Testis (tissue), 3 donors: Measurements from ENCODE around the gene PDF. TPM values are rescaled to one million over a fixed set of nuclear protein-coding genes. Genes with fewer than 3 reads are reported as not detected.

Experiments
- DNase-seq: peaks from one replicate; pipeline ENCODE4 v3.0.0-alpha.2; 2019
- H3K27ac ChIP-seq, 2 donors: fragments of 200-600 bp; sonication (generic); one replicate each; pipeline ENCODE4 v1.5.1; 2019
- H3K27me3 ChIP-seq: fragments of 200-600 bp; sonication (generic); one replicate; pipeline ENCODE4 v1.5.1; 2019
- H3K36me3 ChIP-seq: fragments of 200-600 bp; sonication (generic); one replicate; pipeline ENCODE4 v1.5.1; 2017; ENCODE audit warnings: low read depth; ENCODE audit errors: missing control alignments
- H3K4me1 ChIP-seq: fragments of 200-600 bp; sonication (generic); one replicate; pipeline ENCODE4 v1.5.1; 2019
- H3K4me3 ChIP-seq, 2 donors: fragments of 200-600 bp; sonication (generic); one replicate each; pipeline ENCODE4 v1.5.1; 2017 to 2019
- H3K9me3 ChIP-seq: fragments of 200-600 bp; sonication (generic); one replicate; pipeline ENCODE4 v1.5.1; 2017
- CTCF ChIP-seq, 3 experiments: fragments of 450-650 bp in 2 of 3; fragments of 200-600 bp in 1 of 3; sonication (generic) in 1 of 3; IDR thresholded peaks; one replicate each; pipeline ENCODE4 v1.5.1; 2016 to 2019; ENCODE audit warnings: antibody characterized with exemption in 3 of 3, mild to moderate bottlenecking in 2 of 3, moderate library complexity in 1 of 3
- POLR2A ChIP-seq: fragments of 450-650 bp; IDR thresholded peaks from one replicate; pipeline ENCODE4 v1.6.1; 2017; ENCODE audit warnings: antibody characterized with exemption, mild to moderate bottlenecking, moderate library complexity
- WGBS, 2 donors: methylation state at CpG; one replicate each; pipeline ENCODE4 v1.1.5; 2018; 5-methylcytosine and 5-hydroxymethylcytosine counted together
- intact Hi-C: fragments of 100-400 bp; cut with DNase I; formaldehyde crosslinking; loops from one replicate; pipeline ENCODE4 v1.15.1; 2023; ENCODE audit warnings: low total_unique reads
- polyA plus RNA-seq: library from polyadenylated mRNA; stranded (reverse); fragments of 350-450 nt; fragmentation: Illumina TruSeq; extraction: RNeasy Lipid Tissue Mini Kit (QIAGEN cat#74804); gene quantifications from one replicate; pipeline ENCODE4 v1.2.3, GENCODE V29; 2014; ENCODE audit warnings: low read depth, low replicate concordance; ENCODE audit not compliant: insufficient read depth
- total RNA-seq, 2 donors: library from RNA; depleted of rRNA; stranded (reverse); fragments of >200 nt; gene quantifications; one replicate each; pipeline ENCODE4 v1.2.3, GENCODE V29; 2016

PDF gene
- total and polyA plus RNA-seq, 3 donors from 2014 or later: 3.9 to 27.9 (median 25.7) TPM

GRCh38 chr16:69315486-69316311 lies 14.7 kb downstream of the PDF start:
- no peak for TF ChIP-seq POLR2A
- H3K4me3 ChIP-seq: no peak overlapping the region
- H3K4me1 ChIP-seq: peaks cover 9% of the 10 kb centered on the region
- no peaks in the 10 kb centered on the region for H3K27me3 ChIP-seq
- 68 to 89% methylated on average over 17 to 30 of the region's 30 CpGs for WGBS, 2 donors
- intact Hi-C loops: no loop called here
- H3K36me3 ChIP-seq: no peaks in the 10 kb centered on the region
- H3K9me3 ChIP-seq: no peaks in the 10 kb centered on the region
- H3K27ac ChIP-seq: no peak overlapping the region
- DNase-seq: no peak

- Histone ChIP-seq H3K9me3 (no peaks in the 10 kb centered on the region), H3K27me3 (no peaks in the 10 kb centered on the region), H3K27ac (no peak overlapping the region), H3K4me3 (no peak overlapping the region), H3K4me1 (peaks cover 9% of the 10 kb centered on the region), H3K36me3 (no peaks in the 10 kb centered on the region)
- intact Hi-C loops: no loop called here
- no peak for TF ChIP-seq CTCF (IDR thresholded peaks at IDR 0.05)
- no peak for TF ChIP-seq POLR2A
- DNase-seq: peak; percentile 60
- 73 to 83% methylated on average over 10 to 11 of the region's 11 CpGs for WGBS, 2 donors
These were observed 15.9 kb downstream of the PDF start for GRCh38 chr16:69314534-69314933.

DNA sequence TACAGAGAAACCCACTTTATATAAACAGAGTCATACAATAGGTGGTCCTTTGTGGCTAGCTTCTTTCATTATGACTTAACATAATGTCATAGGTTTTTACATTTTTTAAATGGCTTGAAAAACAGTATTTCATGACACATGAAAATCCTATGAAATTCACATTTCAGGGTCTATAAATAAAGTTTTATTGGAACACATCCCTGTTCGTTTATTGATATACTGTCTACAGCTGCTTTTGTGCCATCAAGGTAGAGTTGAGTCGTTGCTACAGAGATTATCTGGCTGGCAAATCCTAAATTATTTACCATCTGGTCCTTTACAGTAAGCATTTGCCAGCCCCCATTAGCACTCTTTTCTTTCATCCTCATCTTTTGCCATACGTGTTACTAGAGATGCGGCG lies 16.9 kb downstream of the PDF start:
- no peak for DNase-seq
- Histone ChIP-seq H3K36me3 (no peaks in the 10 kb centered on the region), H3K27ac (no peak overlapping the region)

GRCh38 chr16:69311533-69312387 lies 18.6 kb downstream of the PDF start:
- H3K27me3 ChIP-seq: no peaks in the 10 kb centered on the region
- intact Hi-C loops: no loop called here
- TF ChIP-seq CTCF (IDR thresholded peaks at IDR 0.05) (no peak), POLR2A (no peak)
- WGBS, 2 donors: 1 to 4% methylated on average over 12 to 37 of the region's 59 CpGs
- H3K4me3 ChIP-seq: peak overlapping the region; percentile 82 to 96
- no peaks in the 10 kb centered on the region for H3K36me3 ChIP-seq
- H3K27ac ChIP-seq: peak overlapping the region; percentile 64 to 89
- peak; percentile 51 for DNase-seq
- no peaks in the 10 kb centered on the region for H3K9me3 ChIP-seq
- H3K4me1 ChIP-seq: peaks cover 9% of the 10 kb centered on the region

More for the DNA sequence above, 16.9 kb downstream of the PDF start:
- TF ChIP-seq POLR2A (no peak), CTCF (IDR thresholded peaks at IDR 0.05) (no peak)
- Histone ChIP-seq H3K9me3 (no peaks in the 10 kb centered on the region), H3K4me3 (no peak overlapping the region), H3K4me1 (peaks cover 9% of the 10 kb centered on the region), H3K27me3 (no peaks in the 10 kb centered on the region)
- intact Hi-C loops: no loop called here
- 92 to 98% methylated on average over 5 of the region's 5 CpGs for WGBS, 2 donors
